ENCODE data around the gene ARRDC5. TPM values are rescaled to one million over a fixed set of nuclear protein-coding genes. Genes with fewer than 3 reads are reported as not detected.
A peak's percentile ranks its signal among the peaks of the same experiment; 100 is the strongest.

The ARRDC5 gene
- total and polyA plus RNA-seq, 2 of the 8 experiments (the other 6 are each of a cell fraction or from before 2014, with no cell fraction given) = not detected

- 0 out of 2 replicates have a peak, but pooled peaks have one; percentile 20 for TF ChIP-seq BACH1 (IDR thresholded peaks at IDR 0.05; ENCODE audit: low read length)
- peak; percentile 11; the same call in 1 of the 2 replicates for TF ChIP-seq GABPA (IDR thresholded peaks at IDR 0.05; ENCODE audit: borderline replicate concordance, insufficient read depth, low read length)
- TF ChIP-seq POLR2AphosphoS5 (IDR thresholded peaks at IDR 0.05; ENCODE audit: low read depth, low read length) = 0 out of 2 replicates have a peak, but pooled peaks have one; percentile 22
- peak; percentile 71 to 78 for TF ChIP-seq RAD21 (IDR thresholded peaks at IDR 0.05 in 1 of 2, conservative IDR thresholded peaks at IDR 0.05 in 1 of 2; ENCODE audit: low read depth in 2 of 2, low read length in 2 of 2)
- no peak for TF ChIP-seq E2F6 (IDR thresholded peaks at IDR 0.05)
Measured at GRCh38 chr19:4851551-4852290, 51.0 kb downstream of the ARRDC5 start (continued).

All from H1 (cell line).